OCI-LY3 (cell line): ENCODE measurements around the gene RAP1A.
A peak's percentile ranks its signal among the peaks of the same experiment; 100 is the strongest.
"Not testable (repeated sequence)": the region's sequence is repeated elsewhere in the genome, so short reads cannot be mapped to it uniquely, and the experiment has no call there.

ENCODE experiments used
- H2AFZ ChIP-seq: fragments of 200-600, 300-600 bp; shearing (Covaris generic); 2 replicates; pipeline ENCODE4 v1.6.0; 2014; ENCODE audit warnings: antibody characterized with exemption, low read depth, low read length
- H3K27ac ChIP-seq: fragments of 200-600, 300-600 bp; sonication (generic); 2 replicates; pipeline ENCODE4 v1.5.1; 2014; ENCODE audit warnings: mild to moderate bottlenecking, low read length, moderate library complexity, mixed read lengths
- H3K27me3 ChIP-seq: fragments of 200-600, 300-600 bp; sonication (generic); 2 replicates; pipeline ENCODE4 v1.6.1; 2014; ENCODE audit warnings: low read depth, low read length, mixed read lengths
- H3K36me3 ChIP-seq: fragments of 200-600, 300-600 bp; sonication (generic); replicated peaks from 2 replicates; pipeline ENCODE3; 2014; ENCODE audit warnings: low read depth, low read length, mixed read lengths
- H3K4me1 ChIP-seq: fragments of 300-600, 200-600 bp; sonication (generic); 2 replicates; pipeline ENCODE4 v1.6.1; 2014; ENCODE audit warnings: low read length, mixed read lengths
- H3K4me2 ChIP-seq: fragments of 200-600, 300-600 bp; sonication (generic); 2 replicates; pipeline ENCODE4 v1.6.1; 2014; ENCODE audit warnings: low read length, mixed read lengths
- H3K4me3 ChIP-seq: fragments of 300-600, 200-600 bp; sonication (generic); 2 replicates; pipeline ENCODE4 v1.5.1; 2014; ENCODE audit warnings: antibody characterized with exemption, mild to moderate bottlenecking, low read length, moderate library complexity
- H3K79me2 ChIP-seq: fragments of 300-600, 200-600 bp; shearing (Covaris generic); 2 replicates; pipeline ENCODE4 v1.6.1; 2014; ENCODE audit warnings: mild to moderate bottlenecking, low read length, mixed read lengths
- H3K9ac ChIP-seq: fragments of 300-600, 200-600 bp; shearing (Covaris generic); 2 replicates; pipeline ENCODE4 v1.6.0; 2014; ENCODE audit warnings: mild to moderate bottlenecking, low read length, moderate library complexity
- H3K9me3 ChIP-seq: fragments of 200-600, 300-600 bp; shearing (Covaris generic); 2 replicates; pipeline ENCODE4 v1.6.1; 2014; ENCODE audit warnings: low read length, mixed read lengths; ENCODE audit not compliant: insufficient read depth
- H4K20me1 ChIP-seq: fragments of 200-600, 300-600 bp; sonication (generic); 2 replicates; pipeline ENCODE4 v1.6.1; 2016; ENCODE audit warnings: low read length, mixed read lengths; ENCODE audit not compliant: insufficient read depth
- CTCF ChIP-seq: fragments of 200-600, 300-600 bp; sonication (generic); IDR thresholded peaks from 2 replicates; pipeline ENCODE4 v1.5.1; 2014; ENCODE audit warnings: antibody characterized with exemption, low read length, low read depth
- EZH2phosphoT487 ChIP-seq: fragments of 200-600 bp; shearing (Covaris generic); IDR thresholded peaks from 2 replicates; pipeline ENCODE4 v1.6.1; 2018; ENCODE audit warnings: antibody characterized with exemption, mixed run types, low read depth

The RAP1A gene

GRCh38 chr1:111738436-111739193, 119.0 kb downstream of the RAP1A start:
- Histone ChIP-seq H3K79me2 (0 out of 2 replicates have a peak, but pooled peaks cover 3% of the 10 kb centered on the region), H4K20me1 (0 out of 2 replicates have a peak, but pooled peaks cover 7% of the 10 kb centered on the region), H3K27ac (peak overlapping the region; percentile 63), H3K4me1 (peaks cover 12% of the 10 kb centered on the region), H3K9me3 (no peaks in the 10 kb centered on the region), H3K9ac (peak overlapping the region; percentile 90), H2AFZ (peak overlapping the region; percentile 65), H3K36me3 (no peaks in the 10 kb centered on the region), H3K27me3 (no peaks in the 10 kb centered on the region), H3K4me3 (peak overlapping the region; percentile 98), H3K4me2 (peak overlapping the region; percentile 89)
- no peak for TF ChIP-seq CTCF
- TF ChIP-seq EZH2phosphoT487 = no peak

DNA sequence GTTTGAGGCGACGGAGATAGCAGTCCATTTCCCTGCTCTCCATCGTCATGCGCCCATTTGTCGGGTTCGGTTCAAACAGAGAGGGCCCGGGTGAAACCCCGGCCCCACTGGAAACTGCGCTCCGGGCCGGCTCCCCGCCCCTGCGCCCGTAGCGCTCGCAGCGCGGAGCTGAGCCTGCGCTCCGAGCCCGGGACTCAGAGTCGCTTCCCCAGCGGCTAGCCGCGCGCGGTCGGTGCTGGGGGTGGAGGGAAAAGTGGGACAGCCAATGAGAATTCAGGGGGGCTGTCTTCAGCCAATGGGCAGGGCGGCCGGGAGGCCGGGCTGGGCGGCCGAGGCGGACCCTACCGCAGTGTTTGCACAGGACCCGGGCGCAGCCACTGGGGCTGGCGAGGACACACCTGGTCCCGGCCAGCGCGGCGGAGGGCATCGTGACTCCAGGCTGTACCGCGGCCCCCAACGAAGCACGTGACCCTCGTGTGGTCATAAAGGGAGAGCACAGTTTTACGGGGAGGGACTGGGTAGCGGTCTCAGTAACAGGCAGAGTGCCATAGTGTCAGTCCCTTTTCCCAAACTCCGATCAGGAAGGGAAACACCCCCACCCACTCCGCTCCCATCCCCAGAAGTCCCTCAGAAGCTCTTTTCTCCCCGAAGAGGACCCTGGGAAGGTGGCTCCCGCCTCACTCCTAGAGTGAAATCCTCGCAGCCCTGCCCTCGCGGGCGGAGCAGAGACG, 119.8 kb downstream of the RAP1A start, which contains the start of gene INKA2:
TSS of gene INKA2 (minus strand) at position 202 of the 731 bp plus-strand sequence. CDS start at position 49, 153 bp downstream.
- Histone ChIP-seq H3K27ac (peak within 1 kb of the TSS; percentile 63), H3K79me2 (0 out of 2 replicates have a peak, but pooled peaks cover 3% of the 10 kb centered on the region), H3K9me3 (no peaks in the 10 kb centered on the region), H4K20me1 (0 out of 2 replicates have a peak, but pooled peaks cover 7% of the 10 kb centered on the region), H3K27me3 (no peaks in the 10 kb centered on the region), H2AFZ (peak within 1 kb of the TSS; percentile 65), H3K9ac (peak within 1 kb of the TSS; percentile 90), H3K4me1 (peaks cover 12% of the 10 kb centered on the region), H3K4me3 (peak within 1 kb of the TSS; percentile 98), H3K36me3 (no peaks in the 10 kb centered on the region), H3K4me2 (peak within 1 kb of the TSS; percentile 89)
- no peak for TF ChIP-seq CTCF
- no peak for TF ChIP-seq EZH2phosphoT487

DNA sequence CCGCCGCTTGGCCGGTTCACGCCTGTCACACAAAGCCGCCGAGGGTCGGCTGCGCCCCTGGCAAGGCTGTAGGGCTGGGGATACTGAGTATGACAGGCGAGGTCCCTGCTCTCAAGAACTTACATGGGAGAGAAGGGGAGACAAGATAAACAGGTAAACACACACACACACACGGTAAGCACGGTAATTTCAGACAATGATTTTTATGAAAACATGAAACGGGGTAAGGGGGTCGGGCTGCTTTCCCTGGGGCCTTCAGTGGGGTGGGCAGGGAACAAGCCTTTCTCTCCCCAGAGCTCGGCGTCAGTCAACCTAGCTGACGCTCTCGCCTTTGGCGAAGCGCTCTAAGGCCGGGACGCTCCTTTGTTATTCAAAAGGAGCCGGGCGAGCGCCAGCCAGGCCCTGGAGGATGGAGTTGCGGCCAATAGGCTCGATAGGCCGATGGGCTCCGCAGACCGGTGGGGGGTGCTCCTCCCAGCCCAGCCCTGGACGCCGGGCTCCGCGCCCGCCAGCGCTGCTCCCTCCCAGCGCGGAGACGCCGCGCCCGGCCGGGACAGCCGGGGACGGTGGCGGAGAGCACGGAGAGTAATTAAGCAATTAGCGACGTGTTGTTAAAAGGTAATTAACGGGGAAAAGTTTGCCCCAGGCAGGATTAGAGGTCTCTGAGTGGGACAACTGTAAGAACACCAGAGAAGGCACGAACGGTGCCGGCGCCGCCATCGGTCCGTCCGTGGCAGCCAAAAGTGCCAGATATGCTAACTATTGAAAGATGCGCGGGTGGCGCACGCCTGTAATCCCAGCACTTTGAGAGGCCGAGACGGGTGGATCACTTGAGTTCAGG, 120.6 kb downstream of the RAP1A start:
- 0 out of 2 replicates have a peak, but pooled peaks cover 7% of the 10 kb centered on the region for H4K20me1 ChIP-seq
- peak overlapping the region; percentile 89 for H3K4me2 ChIP-seq
- no peaks in the 10 kb centered on the region for H3K27me3 ChIP-seq
- peak overlapping the region; percentile 98 for H3K4me3 ChIP-seq
- H3K9me3 ChIP-seq = no peaks in the 10 kb centered on the region
- H3K27ac ChIP-seq = no peak overlapping the region
- TF ChIP-seq CTCF (0 out of 2 replicates have a peak, but pooled peaks have one; percentile 16), EZH2phosphoT487 (no peak)
- H2AFZ ChIP-seq = peak overlapping the region; percentile 47; the same call in 1 of the 2 replicates
- H3K4me1 ChIP-seq = peaks cover 12% of the 10 kb centered on the region
- H3K36me3 ChIP-seq = no peaks in the 10 kb centered on the region
- 0 out of 2 replicates have a peak, but pooled peaks cover 3% of the 10 kb centered on the region for H3K79me2 ChIP-seq
- peak overlapping the region; percentile 56 for H3K9ac ChIP-seq

DNA sequence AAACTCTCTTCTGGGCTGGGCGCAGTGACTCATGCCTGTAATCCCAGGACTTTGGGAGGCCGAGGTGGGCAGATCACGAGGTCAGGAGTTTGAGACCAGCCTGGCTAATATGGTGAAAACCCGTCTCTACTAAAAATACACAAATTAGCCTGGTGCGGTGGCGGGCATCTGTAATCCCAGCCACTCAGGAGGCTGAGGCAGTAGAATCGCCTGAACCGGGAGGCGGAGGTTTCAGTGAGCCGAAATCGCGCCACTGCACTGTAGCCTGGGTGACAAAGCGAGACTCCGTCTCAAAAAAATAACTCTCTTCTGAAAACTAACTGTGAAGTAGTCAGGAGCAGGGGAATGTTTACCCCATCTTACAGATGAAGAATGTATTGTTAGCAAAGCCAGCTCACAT, 122.7 kb downstream of the RAP1A start:
- not testable (repeated sequence) for H3K27ac ChIP-seq, H3K36me3 ChIP-seq, H3K79me2 ChIP-seq, H3K4me3 ChIP-seq, H3K27me3 ChIP-seq, H2AFZ ChIP-seq, H3K9ac ChIP-seq, H4K20me1 ChIP-seq, H3K4me2 ChIP-seq, H3K9me3 ChIP-seq
- peaks cover 16% of the 10 kb centered on the region for H3K4me1 ChIP-seq
